Right kidney (tissue), 1 donor: ENCODE data around the gene UCHL3.
"Not testable (repeated sequence)": the region's sequence is repeated elsewhere in the genome, so short reads cannot be mapped to it uniquely, and the experiment has no call there.

Source experiments
- DNase-seq: peaks from one replicate; pipeline ENCODE4 v3.0.0-alpha.2; 2016

UCHL3 gene

GRCh38 chr13:75545386-75545785, 4.2 kb upstream of the UCHL3 start:
- DNase-seq = not testable (repeated sequence)

GRCh38 chr13:75547917-75548316, 1.7 kb upstream of the UCHL3 start:
- DNase-seq = no peak

- DNase-seq = no peak
Measured at GRCh38 chr13:75550159-75550567, 572 bp downstream of the UCHL3 start.

GRCh38 chr13:75554464-75554863, 4.9 kb downstream of the UCHL3 start:
- DNase-seq = no peak

GRCh38 chr13:75554981-75555380, 5.4 kb downstream of the UCHL3 start:
- DNase-seq = no peak

GRCh38 chr13:75555836-75556235, 6.2 kb downstream of the UCHL3 start:
- DNase-seq = no peak

- no peak for DNase-seq
Measured at GRCh38 chr13:75556961-75557360, 7.4 kb downstream of the UCHL3 start.

GRCh38 chr13:75558145-75558840, 8.7 kb downstream of the UCHL3 start:
- no peak for DNase-seq

GRCh38 chr13:75566658-75567057, 17.1 kb downstream of the UCHL3 start:
- no peak for DNase-seq

GRCh38 chr13:75569576-75569975, 20.0 kb downstream of the UCHL3 start:
- DNase-seq = no peak

- DNase-seq = no peak
Measured at GRCh38 chr13:75579529-75579928, 29.9 kb downstream of the UCHL3 start.

GRCh38 chr13:75581874-75582640, 32.5 kb downstream of the UCHL3 start:
- no peak for DNase-seq

- DNase-seq = no peak
Measured at GRCh38 chr13:75583091-75583490, 33.5 kb downstream of the UCHL3 start.

GRCh38 chr13:75585153-75585552, 35.6 kb downstream of the UCHL3 start:
- DNase-seq = no peak

GRCh38 chr13:75587679-75588078, 38.1 kb downstream of the UCHL3 start:
- DNase-seq = no peak

GRCh38 chr13:75596657-75597182, 47.1 kb downstream of the UCHL3 start:
- DNase-seq = no peak

GRCh38 chr13:75600371-75600770, 50.8 kb downstream of the UCHL3 start:
- DNase-seq = no peak

GRCh38 chr13:75603038-75603437, 53.4 kb downstream of the UCHL3 start:
- no peak for DNase-seq

- DNase-seq = no peak
Measured at GRCh38 chr13:75607447-75607846, 57.9 kb downstream of the UCHL3 start.

GRCh38 chr13:75610466-75610865, 60.9 kb downstream of the UCHL3 start:
- no peak for DNase-seq

- DNase-seq = no peak
Measured at GRCh38 chr13:75612354-75612753, 62.8 kb downstream of the UCHL3 start.

- DNase-seq = no peak
Measured at GRCh38 chr13:75617230-75617629, 67.6 kb downstream of the UCHL3 start.

GRCh38 chr13:75618308-75618707, 68.7 kb downstream of the UCHL3 start:
- no peak for DNase-seq

GRCh38 chr13:75620020-75620419, 70.4 kb downstream of the UCHL3 start:
- DNase-seq = no peak
